Suprapubic skin (tissue), 4 donors: Measurements from ENCODE around the gene SYNPO2. TPM values are rescaled to one million over a fixed set of nuclear protein-coding genes. Genes with fewer than 3 reads are reported as not detected.

ENCODE experiments used
- DNase-seq, 2 donors: peaks; one replicate each; pipeline ENCODE4 v3.0.0-alpha.2; 2019; ENCODE audit warnings: low spot score in 2 of 2
- H3K27ac ChIP-seq: fragments of 200-600 bp; sonication (generic); one replicate; pipeline ENCODE4 v1.5.1; 2019
- H3K27me3 ChIP-seq: fragments of 200-600 bp; sonication (generic); one replicate; pipeline ENCODE4 v1.5.1; 2019
- H3K36me3 ChIP-seq: fragments of 200-600 bp; sonication (generic); one replicate; pipeline ENCODE4 v1.5.1; 2019
- H3K4me1 ChIP-seq: fragments of 200-600 bp; sonication (generic); one replicate; pipeline ENCODE4 v1.5.1; 2019
- H3K4me3 ChIP-seq: fragments of 200-600 bp; sonication (generic); one replicate; pipeline ENCODE4 v1.5.1; 2019; ENCODE audit warnings: mild to moderate bottlenecking
- H3K9me3 ChIP-seq: fragments of 200-600 bp; sonication (generic); one replicate; pipeline ENCODE4 v1.5.1; 2019
- EP300 ChIP-seq: sonication (generic); formaldehyde crosslinking; IDR thresholded peaks from one replicate; pipeline ENCODE4 v1.6.1; 2017; ENCODE audit warnings: antibody characterized with exemption
- POLR2A ChIP-seq, 2 donors: fragments of 450-650 bp; IDR thresholded peaks; one replicate each; pipeline ENCODE4 v1.6.1; 2017; ENCODE audit warnings: antibody characterized with exemption in 2 of 2, mild to moderate bottlenecking in 2 of 2, moderate library complexity in 2 of 2
- POLR2AphosphoS5 ChIP-seq, 3 donors: sonication (generic); formaldehyde crosslinking; IDR thresholded peaks; one replicate each; pipeline ENCODE4 v1.6.1; 2017; ENCODE audit warnings: antibody characterized with exemption in 3 of 3
- WGBS: methylation state at CpG from one replicate; pipeline ENCODE4 v1.1.5; 2018; 5-methylcytosine and 5-hydroxymethylcytosine counted together
- total RNA-seq, 4 donors: library from RNA; depleted of rRNA; stranded (reverse); fragments of >200 nt; gene quantifications; one replicate each; pipeline ENCODE4 v1.1.0, GENCODE V29; 2016
- TF ChIP-seq, protein P1 (sequence below), 2 donors: fragments of 200-600 bp in 1 of 2; fragments of 450-650 bp in 1 of 2; sonication (generic) in 1 of 2; IDR thresholded peaks; one replicate each; pipeline ENCODE4 v1.5.1; 2016 to 2019; ENCODE audit warnings: antibody characterized with exemption in 2 of 2, mild to moderate bottlenecking in 1 of 2, moderate library complexity in 1 of 2

The SYNPO2 gene
- total RNA-seq, 4 donors from 2014 or later, result 14.3 to 33.6 (median 19.1) TPM

DNA sequence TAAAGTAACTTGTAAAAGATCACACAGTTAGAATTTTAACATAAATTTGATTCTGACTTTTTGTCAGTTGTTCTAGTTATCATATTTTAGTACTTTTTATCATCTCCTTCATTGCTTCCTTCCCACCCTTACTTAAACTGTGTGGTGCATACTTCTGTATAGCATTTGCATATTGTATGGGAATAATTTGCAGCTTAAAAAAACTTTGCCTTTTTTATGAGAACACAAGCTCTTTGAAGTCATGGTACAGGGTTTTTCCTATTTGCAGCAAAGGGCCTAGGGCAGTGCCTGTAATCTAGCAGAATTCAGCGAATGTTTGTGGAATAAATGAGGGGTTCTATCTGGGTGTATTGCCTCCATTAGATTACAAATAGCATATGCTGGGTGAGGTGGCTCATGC is 41.6 kb downstream of the SYNPO2 start:
- Histone ChIP-seq H3K27me3 (no peaks in the 10 kb centered on the region), H3K36me3 (no peaks in the 10 kb centered on the region), H3K4me3 (no peak overlapping the region), H3K4me1 (no peaks in the 10 kb centered on the region), H3K9me3 (no peaks in the 10 kb centered on the region), H3K27ac (no peak overlapping the region)
- WGBS, result 0% methylated on average over 1 of the region's 1 CpG
- TF ChIP-seq, protein P1, sequence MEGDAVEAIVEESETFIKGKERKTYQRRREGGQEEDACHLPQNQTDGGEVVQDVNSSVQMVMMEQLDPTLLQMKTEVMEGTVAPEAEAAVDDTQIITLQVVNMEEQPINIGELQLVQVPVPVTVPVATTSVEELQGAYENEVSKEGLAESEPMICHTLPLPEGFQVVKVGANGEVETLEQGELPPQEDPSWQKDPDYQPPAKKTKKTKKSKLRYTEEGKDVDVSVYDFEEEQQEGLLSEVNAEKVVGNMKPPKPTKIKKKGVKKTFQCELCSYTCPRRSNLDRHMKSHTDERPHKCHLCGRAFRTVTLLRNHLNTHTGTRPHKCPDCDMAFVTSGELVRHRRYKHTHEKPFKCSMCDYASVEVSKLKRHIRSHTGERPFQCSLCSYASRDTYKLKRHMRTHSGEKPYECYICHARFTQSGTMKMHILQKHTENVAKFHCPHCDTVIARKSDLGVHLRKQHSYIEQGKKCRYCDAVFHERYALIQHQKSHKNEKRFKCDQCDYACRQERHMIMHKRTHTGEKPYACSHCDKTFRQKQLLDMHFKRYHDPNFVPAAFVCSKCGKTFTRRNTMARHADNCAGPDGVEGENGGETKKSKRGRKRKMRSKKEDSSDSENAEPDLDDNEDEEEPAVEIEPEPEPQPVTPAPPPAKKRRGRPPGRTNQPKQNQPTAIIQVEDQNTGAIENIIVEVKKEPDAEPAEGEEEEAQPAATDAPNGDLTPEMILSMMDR (IDR thresholded peaks at IDR 0.05), result no peak
- TF ChIP-seq EP300 (no peak), POLR2AphosphoS5 (IDR thresholded peaks at IDR 0.05) (no peak), POLR2A (IDR thresholded peaks at IDR 0.05) (no peak)
- no peak for DNase-seq

DNA sequence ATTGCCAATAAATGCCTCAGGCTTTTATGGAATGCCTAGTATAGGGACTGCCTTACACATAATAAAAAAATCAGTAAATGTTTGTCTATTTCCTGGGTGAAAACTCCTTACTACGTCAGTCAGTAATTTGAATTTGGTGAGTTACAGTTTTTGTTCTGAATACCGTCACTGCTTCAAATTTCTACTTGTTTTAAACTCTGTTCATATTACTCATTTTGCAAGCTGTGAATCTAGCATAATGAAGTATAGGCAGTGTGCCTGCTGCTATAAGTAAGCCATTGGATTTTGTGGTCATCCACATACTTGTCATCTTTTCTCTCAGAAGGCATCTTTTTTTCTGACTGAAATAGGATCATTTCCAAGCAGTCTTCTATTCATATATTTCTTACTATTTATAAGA is 43.1 kb downstream of the SYNPO2 start:
- Histone ChIP-seq H3K27ac (no peak overlapping the region), H3K9me3 (no peaks in the 10 kb centered on the region), H3K4me1 (no peaks in the 10 kb centered on the region), H3K4me3 (no peak overlapping the region), H3K27me3 (no peaks in the 10 kb centered on the region), H3K36me3 (no peaks in the 10 kb centered on the region)
- 86% methylated on average over 2 of the region's 2 CpGs for WGBS
- no peak for DNase-seq
- TF ChIP-seq EP300, result no peak
- no peak for TF ChIP-seq POLR2A (IDR thresholded peaks at IDR 0.05)
- no peak for TF ChIP-seq POLR2AphosphoS5 (IDR thresholded peaks at IDR 0.05)
- TF ChIP-seq, protein P1 (IDR thresholded peaks at IDR 0.05), result no peak

DNA sequence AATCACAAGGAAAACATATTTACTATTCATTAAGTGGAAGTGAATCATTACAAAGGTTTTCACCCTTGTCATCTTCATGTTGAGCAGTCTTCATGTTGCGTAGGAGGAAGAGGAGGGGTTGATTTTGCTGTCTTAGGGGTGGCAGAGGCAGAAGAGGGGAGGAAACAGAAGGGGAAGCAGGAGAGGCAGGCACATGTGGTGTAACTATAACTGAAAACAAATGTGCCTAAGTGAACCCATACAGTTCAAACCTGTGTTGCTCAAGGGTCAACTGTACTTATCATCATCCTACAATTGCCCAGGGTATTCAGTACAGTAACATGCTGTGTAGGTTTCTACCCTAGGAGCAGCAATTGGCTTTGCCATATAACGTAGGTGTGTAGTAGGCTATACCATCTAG is 47.2 kb downstream of the SYNPO2 start:
- TF ChIP-seq POLR2AphosphoS5 (IDR thresholded peaks at IDR 0.05), result no peak
- TF ChIP-seq, protein P1 (IDR thresholded peaks at IDR 0.05), result no peak
- TF ChIP-seq EP300, result no peak
- no peak for TF ChIP-seq POLR2A (IDR thresholded peaks at IDR 0.05)
- H3K27me3 ChIP-seq, result no peaks in the 10 kb centered on the region
- no peak overlapping the region for H3K27ac ChIP-seq
- no peaks in the 10 kb centered on the region for H3K9me3 ChIP-seq
- no peaks in the 10 kb centered on the region for H3K36me3 ChIP-seq
- no peak overlapping the region for H3K4me3 ChIP-seq
- DNase-seq, result no peak
- H3K4me1 ChIP-seq, result no peaks in the 10 kb centered on the region
- 84% methylated on average over 2 of the region's 2 CpGs for WGBS

GRCh38 chr4:118936406-118936805 is 47.8 kb downstream of the SYNPO2 start:
- Histone ChIP-seq H3K9me3 (no peaks in the 10 kb centered on the region), H3K27me3 (no peaks in the 10 kb centered on the region), H3K27ac (no peak overlapping the region), H3K4me1 (no peaks in the 10 kb centered on the region), H3K36me3 (no peaks in the 10 kb centered on the region), H3K4me3 (no peak overlapping the region)
- no peak for DNase-seq
- WGBS, result 78% methylated on average over 3 of the region's 3 CpGs
- TF ChIP-seq, protein P1 (IDR thresholded peaks at IDR 0.05), result no peak
- TF ChIP-seq EP300, result no peak
- TF ChIP-seq POLR2A (IDR thresholded peaks at IDR 0.05), result no peak
- TF ChIP-seq POLR2AphosphoS5 (IDR thresholded peaks at IDR 0.05), result no peak

GRCh38 chr4:118939169-118939783 is 50.6 kb downstream of the SYNPO2 start:
- Histone ChIP-seq H3K27me3 (no peaks in the 10 kb centered on the region), H3K36me3 (no peaks in the 10 kb centered on the region), H3K27ac (no peak overlapping the region), H3K9me3 (no peaks in the 10 kb centered on the region), H3K4me3 (no peak overlapping the region), H3K4me1 (no peaks in the 10 kb centered on the region)
- DNase-seq, result no peak
- 83% methylated on average over 10 of the region's 10 CpGs for WGBS
- TF ChIP-seq POLR2A (IDR thresholded peaks at IDR 0.05) (no peak), POLR2AphosphoS5 (IDR thresholded peaks at IDR 0.05) (no peak), EP300 (no peak)
- TF ChIP-seq, protein P1 (IDR thresholded peaks at IDR 0.05), result no peak
